ENCODE measurements around the gene ZNF341.

- TF ChIP-seq, protein P1, sequence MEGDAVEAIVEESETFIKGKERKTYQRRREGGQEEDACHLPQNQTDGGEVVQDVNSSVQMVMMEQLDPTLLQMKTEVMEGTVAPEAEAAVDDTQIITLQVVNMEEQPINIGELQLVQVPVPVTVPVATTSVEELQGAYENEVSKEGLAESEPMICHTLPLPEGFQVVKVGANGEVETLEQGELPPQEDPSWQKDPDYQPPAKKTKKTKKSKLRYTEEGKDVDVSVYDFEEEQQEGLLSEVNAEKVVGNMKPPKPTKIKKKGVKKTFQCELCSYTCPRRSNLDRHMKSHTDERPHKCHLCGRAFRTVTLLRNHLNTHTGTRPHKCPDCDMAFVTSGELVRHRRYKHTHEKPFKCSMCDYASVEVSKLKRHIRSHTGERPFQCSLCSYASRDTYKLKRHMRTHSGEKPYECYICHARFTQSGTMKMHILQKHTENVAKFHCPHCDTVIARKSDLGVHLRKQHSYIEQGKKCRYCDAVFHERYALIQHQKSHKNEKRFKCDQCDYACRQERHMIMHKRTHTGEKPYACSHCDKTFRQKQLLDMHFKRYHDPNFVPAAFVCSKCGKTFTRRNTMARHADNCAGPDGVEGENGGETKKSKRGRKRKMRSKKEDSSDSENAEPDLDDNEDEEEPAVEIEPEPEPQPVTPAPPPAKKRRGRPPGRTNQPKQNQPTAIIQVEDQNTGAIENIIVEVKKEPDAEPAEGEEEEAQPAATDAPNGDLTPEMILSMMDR (IDR thresholded peaks at IDR 0.05) = no peak
- TF ChIP-seq POLR2A (IDR thresholded peaks at IDR 0.05) (no peak), POLR2AphosphoS5 (IDR thresholded peaks at IDR 0.05) (no peak), EP300 (IDR thresholded peaks at IDR 0.05) (no peak)
Measured at GRCh38 chr20:33702861-33703260, 28.9 kb upstream of the ZNF341 start.
